ENCODE data around the gene PRICKLE2. TPM values are rescaled to one million over a fixed set of nuclear protein-coding genes. Genes with fewer than 3 reads are reported as not detected.

The PRICKLE2 gene
- total RNA-seq, 4 donors from 2014 or later: 71.8 to 99.9 (median 84.4) TPM

DNA sequence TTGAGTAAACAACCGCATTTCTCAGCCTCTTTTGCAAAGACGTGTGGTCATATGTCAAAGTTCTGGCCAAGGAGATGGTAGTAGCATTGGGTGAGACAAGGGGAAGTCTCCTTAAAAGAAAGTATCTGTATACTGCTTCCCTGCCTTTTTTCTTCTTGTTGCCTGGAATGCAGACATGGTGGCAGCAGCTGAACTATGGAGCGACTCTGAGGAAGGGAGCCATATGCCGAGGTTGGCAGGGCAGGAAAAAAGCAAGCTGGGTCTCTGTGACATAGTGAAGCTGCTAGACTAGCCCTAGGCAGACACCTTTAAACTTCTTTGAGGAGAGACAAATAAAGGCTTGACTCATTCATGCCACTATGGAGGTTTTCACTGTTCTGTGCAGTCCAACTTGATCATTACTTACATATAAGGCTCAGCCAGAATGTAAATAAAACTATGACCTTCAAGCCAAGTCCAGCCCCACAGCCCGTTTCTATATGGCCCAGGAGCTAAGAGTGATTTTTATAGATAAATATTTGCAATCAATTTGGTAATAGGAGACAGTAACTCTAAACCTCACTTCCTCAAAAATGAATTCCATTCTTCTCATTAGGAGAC is 30.6 kb upstream of the PRICKLE2 start:
- no peaks in the 10 kb centered on the region for H3K36me3 ChIP-seq
- 58% methylated on average over 5 of the region's 5 CpGs for WGBS
- DNase-seq (ENCODE audit: extremely low spot score): no peak

GRCh38 chr3:64254443-64254842 is 29.2 kb upstream of the PRICKLE2 start:
- Histone ChIP-seq H3K4me1 (peaks cover 3 to 96% (median 87%) of the 10 kb centered on the region in 4 donors), H3K9me3 (no peaks in the 10 kb centered on the region), H3K27ac (replicated peaks in 1 of 4) (peak overlapping the region; percentile 63 to 73 (median 70)), H3K27me3 (no peaks in the 10 kb centered on the region), H3K4me3 (no peak overlapping the region), H3K36me3 (no peaks in the 10 kb centered on the region)
- TF ChIP-seq, protein P1, sequence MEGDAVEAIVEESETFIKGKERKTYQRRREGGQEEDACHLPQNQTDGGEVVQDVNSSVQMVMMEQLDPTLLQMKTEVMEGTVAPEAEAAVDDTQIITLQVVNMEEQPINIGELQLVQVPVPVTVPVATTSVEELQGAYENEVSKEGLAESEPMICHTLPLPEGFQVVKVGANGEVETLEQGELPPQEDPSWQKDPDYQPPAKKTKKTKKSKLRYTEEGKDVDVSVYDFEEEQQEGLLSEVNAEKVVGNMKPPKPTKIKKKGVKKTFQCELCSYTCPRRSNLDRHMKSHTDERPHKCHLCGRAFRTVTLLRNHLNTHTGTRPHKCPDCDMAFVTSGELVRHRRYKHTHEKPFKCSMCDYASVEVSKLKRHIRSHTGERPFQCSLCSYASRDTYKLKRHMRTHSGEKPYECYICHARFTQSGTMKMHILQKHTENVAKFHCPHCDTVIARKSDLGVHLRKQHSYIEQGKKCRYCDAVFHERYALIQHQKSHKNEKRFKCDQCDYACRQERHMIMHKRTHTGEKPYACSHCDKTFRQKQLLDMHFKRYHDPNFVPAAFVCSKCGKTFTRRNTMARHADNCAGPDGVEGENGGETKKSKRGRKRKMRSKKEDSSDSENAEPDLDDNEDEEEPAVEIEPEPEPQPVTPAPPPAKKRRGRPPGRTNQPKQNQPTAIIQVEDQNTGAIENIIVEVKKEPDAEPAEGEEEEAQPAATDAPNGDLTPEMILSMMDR (IDR thresholded peaks at IDR 0.05): no peak
- TF ChIP-seq POLR2A (IDR thresholded peaks at IDR 0.05; ENCODE audit: low read depth): no peak
- TF ChIP-seq EP300 (IDR thresholded peaks at IDR 0.05): no peak
- no peak for TF ChIP-seq POLR2AphosphoS5 (IDR thresholded peaks at IDR 0.05)
- 54% methylated on average over 2 of the region's 2 CpGs for WGBS
- intact Hi-C loops (cut with DNase I): no loop called here
- no peak for DNase-seq (ENCODE audit: extremely low spot score)

More for the DNA sequence above, 30.6 kb upstream of the PRICKLE2 start:
- no peak overlapping the region for H3K4me3 ChIP-seq
- intact Hi-C loops (cut with DNase I): no loop called here
- peaks cover 16 to 96% (median 91%) of the 10 kb centered on the region in 4 donors for H3K4me1 ChIP-seq
- TF ChIP-seq, protein P1 (IDR thresholded peaks at IDR 0.05): no peak
- TF ChIP-seq EP300 (IDR thresholded peaks at IDR 0.05) (no peak), POLR2A (IDR thresholded peaks at IDR 0.05; ENCODE audit: low read depth) (no peak), POLR2AphosphoS5 (IDR thresholded peaks at IDR 0.05) (no peak)
- no peaks in the 10 kb centered on the region for H3K27me3 ChIP-seq
- peak overlapping the region; percentile 63 to 73 (median 70) for H3K27ac ChIP-seq (replicated peaks in 1 of 4)
- no peaks in the 10 kb centered on the region for H3K9me3 ChIP-seq

GRCh38 chr3:64253689-64254088 is 28.4 kb upstream of the PRICKLE2 start:
- H3K9me3 ChIP-seq: no peaks in the 10 kb centered on the region
- H3K27ac ChIP-seq (replicated peaks in 1 of 4): peak overlapping the region; percentile 63 to 73 (median 70)
- peaks cover 0 to 96% (median 85%) of the 10 kb centered on the region in 4 donors for H3K4me1 ChIP-seq

GRCh38 chr3:64251019-64251418 is 25.8 kb upstream of the PRICKLE2 start:
- no peak overlapping the region for H3K4me3 ChIP-seq
- no peaks in the 10 kb centered on the region for H3K36me3 ChIP-seq
- intact Hi-C loops (cut with DNase I): no loop called here
- no peak for DNase-seq (ENCODE audit: extremely low spot score)
- H3K4me1 ChIP-seq: peaks cover 5 to 99% (median 87%) of the 10 kb centered on the region in 4 donors
- H3K27me3 ChIP-seq: no peaks in the 10 kb centered on the region
- H3K27ac ChIP-seq (replicated peaks in 1 of 4): peak overlapping the region in 3 of 4 donors; percentile 6 to 87 (median 28)
- no peaks in the 10 kb centered on the region for H3K9me3 ChIP-seq
- 88% methylated on average over 3 of the region's 3 CpGs for WGBS
- no peak for TF ChIP-seq POLR2A (IDR thresholded peaks at IDR 0.05; ENCODE audit: low read depth)
- TF ChIP-seq, protein P1 (IDR thresholded peaks at IDR 0.05): no peak

More at GRCh38 chr3:64253689-64254088, 28.4 kb upstream of the PRICKLE2 start:
- intact Hi-C loops (cut with DNase I): no loop called here
- Histone ChIP-seq H3K4me3 (no peak overlapping the region), H3K27me3 (no peaks in the 10 kb centered on the region), H3K36me3 (no peaks in the 10 kb centered on the region)
- WGBS: 29% methylated on average over 6 of the region's 6 CpGs
- TF ChIP-seq POLR2A (IDR thresholded peaks at IDR 0.05; ENCODE audit: low read depth) (no peak), EP300 (IDR thresholded peaks at IDR 0.05) (no peak)
- TF ChIP-seq, protein P1 (IDR thresholded peaks at IDR 0.05): no peak
- DNase-seq (ENCODE audit: extremely low spot score): no peak

All from esophagus muscularis mucosa (tissue), 4 donors.